Measurements from ENCODE around the gene YARS1. TPM values are rescaled to one million over a fixed set of nuclear protein-coding genes. Genes with fewer than 3 reads are reported as not detected.

YARS1 gene
- total and polyA plus RNA-seq, 2 experiments from 2014 or later, result 135 to 179 TPM

DNA sequence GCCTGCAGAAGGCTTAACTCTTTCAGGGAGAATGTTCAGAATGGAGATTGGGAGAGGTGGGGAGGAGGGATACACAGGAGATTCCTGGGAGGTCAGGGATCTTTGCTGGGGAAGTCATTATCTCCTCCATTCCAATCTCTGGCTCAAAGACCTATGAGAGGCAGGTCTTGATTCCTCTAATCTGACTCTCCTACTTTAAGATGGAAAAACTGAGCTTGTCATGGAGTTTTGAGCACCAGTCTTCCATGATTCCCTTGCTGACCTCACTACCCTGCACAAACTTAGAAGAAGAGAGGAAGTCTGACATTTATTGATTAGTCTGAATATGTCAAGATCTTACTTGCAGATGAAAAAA is 73.1 kb downstream of the YARS1 start:
- no peak overlapping the region for H3K9ac ChIP-seq
- H3K4me2 ChIP-seq (ENCODE audit: unreplicated experiment), result no peak overlapping the region
- H3K4me3 ChIP-seq, result no peak overlapping the region
- H3K9me3 ChIP-seq (ENCODE audit: low read depth), result no peaks in the 10 kb centered on the region
- TF ChIP-seq EZH2phosphoT487 (IDR thresholded peaks at IDR 0.05; ENCODE audit: insufficient read depth, low read depth), result no peak
- no peak for TF ChIP-seq EZH2 (IDR thresholded peaks at IDR 0.05; ENCODE audit: insufficient read depth, poor library complexity, severe bottlenecking)
- in situ Hi-C loops (cut with MboI), result no loop called here
- no peaks in the 10 kb centered on the region for H3K4me1 ChIP-seq (ENCODE audit: insufficient read depth)
- H4K20me1 ChIP-seq (ENCODE audit: insufficient read depth), result no peaks in the 10 kb centered on the region
- H3K9me2 ChIP-seq (ENCODE audit: insufficient read depth), result no peaks in the 10 kb centered on the region
- H3K27me3 ChIP-seq (replicated peaks; ENCODE audit: insufficient read depth), result no peaks in the 10 kb centered on the region
- DNase-seq, result no peak
- 0 out of 2 replicates have a peak, but pooled peaks cover 6% of the 10 kb centered on the region for H3F3A ChIP-seq (ENCODE audit: insufficient read depth)
- no peak overlapping the region for H2AFZ ChIP-seq
- H3K79me2 ChIP-seq (ENCODE audit: insufficient read depth), result no peaks in the 10 kb centered on the region
- no peak overlapping the region for H3K27ac ChIP-seq
- H3K36me3 ChIP-seq (ENCODE audit: low read depth), result no peaks in the 10 kb centered on the region

DNA sequence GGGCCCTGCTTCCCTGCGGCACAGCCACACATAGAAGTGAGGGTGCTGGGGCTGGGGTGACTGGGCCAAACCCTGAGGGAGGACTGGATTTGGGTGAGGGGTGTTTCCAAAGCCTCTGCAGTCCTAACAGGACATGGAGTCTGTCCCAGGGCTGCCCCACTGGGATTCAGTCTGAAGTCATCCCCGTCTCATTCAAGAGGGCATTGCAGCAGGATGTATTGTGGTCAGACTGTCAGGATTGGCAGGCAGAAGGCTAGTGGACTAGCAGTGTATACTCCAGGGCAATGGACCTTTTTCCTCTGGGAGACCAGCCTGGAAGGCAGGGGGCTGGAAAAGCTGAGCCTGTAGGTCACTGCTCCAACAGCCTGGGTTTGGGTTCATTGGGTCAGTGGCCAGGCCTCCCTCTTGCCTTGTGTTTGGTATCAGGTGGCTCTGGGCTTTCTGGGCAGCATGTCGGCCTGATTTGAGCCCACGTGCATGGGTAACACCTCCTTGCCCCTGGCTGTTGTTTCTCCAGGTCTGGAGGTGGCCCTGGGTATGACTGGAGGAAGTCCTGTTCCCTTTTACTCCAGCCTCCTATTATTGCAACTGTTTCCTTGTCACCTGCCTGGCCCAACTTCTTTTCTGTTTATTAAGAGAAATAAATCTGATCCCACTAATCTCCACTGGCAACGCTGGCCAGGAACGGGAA is 73.6 kb downstream of the YARS1 start:
- in situ Hi-C loops (cut with MboI), result no loop called here
- Histone ChIP-seq H3K9ac (no peak overlapping the region), H3K4me3 (no peak overlapping the region), H3K36me3 (ENCODE audit: low read depth) (no peaks in the 10 kb centered on the region), H3K4me2 (ENCODE audit: unreplicated experiment) (no peak overlapping the region), H3F3A (ENCODE audit: insufficient read depth) (0 out of 2 replicates have a peak, but pooled peaks cover 6% of the 10 kb centered on the region), H3K9me3 (ENCODE audit: low read depth) (no peaks in the 10 kb centered on the region), H3K4me1 (ENCODE audit: insufficient read depth) (no peaks in the 10 kb centered on the region), H3K79me2 (ENCODE audit: insufficient read depth) (no peaks in the 10 kb centered on the region), H4K20me1 (ENCODE audit: insufficient read depth) (no peaks in the 10 kb centered on the region), H3K27me3 (replicated peaks; ENCODE audit: insufficient read depth) (no peaks in the 10 kb centered on the region), H3K9me2 (ENCODE audit: insufficient read depth) (no peaks in the 10 kb centered on the region), H3K27ac (no peak overlapping the region), H2AFZ (no peak overlapping the region)
- WGBS, 2 experiments (ENCODE audit: low coverage in 1 of 2, low lambda C conversion rate in 2 of 2, missing lambda C conversion rate in 2 of 2), result 43 to 52% methylated on average over 6 of the region's 6 CpGs
- TF ChIP-seq EZH2phosphoT487 (IDR thresholded peaks at IDR 0.05; ENCODE audit: insufficient read depth, low read depth) (no peak), EZH2 (IDR thresholded peaks at IDR 0.05; ENCODE audit: insufficient read depth, poor library complexity, severe bottlenecking) (no peak)
- peak; percentile 41 for DNase-seq

DNA sequence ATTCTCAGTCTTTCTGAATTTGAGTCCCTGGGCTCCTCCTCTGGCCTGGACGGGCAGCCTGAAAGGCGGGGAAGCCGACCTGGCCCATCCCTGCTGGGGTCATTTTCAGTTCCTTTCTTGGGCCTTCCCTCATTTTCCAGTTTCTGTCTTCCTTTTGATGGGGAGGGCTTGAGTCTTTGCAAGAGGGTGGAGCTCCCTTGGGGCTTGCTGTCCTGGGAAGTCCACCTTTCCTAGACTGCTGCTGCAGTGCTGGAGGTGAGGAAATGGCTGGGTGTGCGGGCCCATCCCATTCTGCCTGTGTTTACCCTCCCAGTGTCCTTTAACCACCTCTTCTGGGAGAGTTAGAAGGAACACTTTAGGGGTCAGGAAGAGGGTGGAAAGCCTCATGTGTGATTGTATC is 74.2 kb downstream of the YARS1 start:
- no peaks in the 10 kb centered on the region for H3K9me2 ChIP-seq (ENCODE audit: insufficient read depth)
- no peaks in the 10 kb centered on the region for H3K27me3 ChIP-seq (replicated peaks; ENCODE audit: insufficient read depth)
- TF ChIP-seq EZH2phosphoT487 (IDR thresholded peaks at IDR 0.05; ENCODE audit: insufficient read depth, low read depth), result no peak
- TF ChIP-seq EZH2 (IDR thresholded peaks at IDR 0.05; ENCODE audit: insufficient read depth, poor library complexity, severe bottlenecking), result no peak
- no peaks in the 10 kb centered on the region for H3K4me1 ChIP-seq (ENCODE audit: insufficient read depth)
- H3K4me3 ChIP-seq, result peak overlapping the region; percentile 70; the same call in 1 of the 2 replicates
- H3K27ac ChIP-seq, result no peak overlapping the region
- no peak overlapping the region for H3K9ac ChIP-seq
- H3K36me3 ChIP-seq (ENCODE audit: low read depth), result no peaks in the 10 kb centered on the region
- WGBS, 2 experiments (ENCODE audit: low coverage in 1 of 2, low lambda C conversion rate in 2 of 2, missing lambda C conversion rate in 2 of 2), result 96 to 99% methylated on average over 4 of the region's 4 CpGs
- no peak for DNase-seq
- H3K79me2 ChIP-seq (ENCODE audit: insufficient read depth), result no peaks in the 10 kb centered on the region
- in situ Hi-C loops (cut with MboI), result no loop called here
- H3F3A ChIP-seq (ENCODE audit: insufficient read depth), result 0 out of 2 replicates have a peak, but pooled peaks cover 6% of the 10 kb centered on the region
- H2AFZ ChIP-seq, result no peak overlapping the region
- H3K9me3 ChIP-seq (ENCODE audit: low read depth), result no peaks in the 10 kb centered on the region
- no peaks in the 10 kb centered on the region for H4K20me1 ChIP-seq (ENCODE audit: insufficient read depth)
- peak overlapping the region; percentile 62 for H3K4me2 ChIP-seq (ENCODE audit: unreplicated experiment)

DNA sequence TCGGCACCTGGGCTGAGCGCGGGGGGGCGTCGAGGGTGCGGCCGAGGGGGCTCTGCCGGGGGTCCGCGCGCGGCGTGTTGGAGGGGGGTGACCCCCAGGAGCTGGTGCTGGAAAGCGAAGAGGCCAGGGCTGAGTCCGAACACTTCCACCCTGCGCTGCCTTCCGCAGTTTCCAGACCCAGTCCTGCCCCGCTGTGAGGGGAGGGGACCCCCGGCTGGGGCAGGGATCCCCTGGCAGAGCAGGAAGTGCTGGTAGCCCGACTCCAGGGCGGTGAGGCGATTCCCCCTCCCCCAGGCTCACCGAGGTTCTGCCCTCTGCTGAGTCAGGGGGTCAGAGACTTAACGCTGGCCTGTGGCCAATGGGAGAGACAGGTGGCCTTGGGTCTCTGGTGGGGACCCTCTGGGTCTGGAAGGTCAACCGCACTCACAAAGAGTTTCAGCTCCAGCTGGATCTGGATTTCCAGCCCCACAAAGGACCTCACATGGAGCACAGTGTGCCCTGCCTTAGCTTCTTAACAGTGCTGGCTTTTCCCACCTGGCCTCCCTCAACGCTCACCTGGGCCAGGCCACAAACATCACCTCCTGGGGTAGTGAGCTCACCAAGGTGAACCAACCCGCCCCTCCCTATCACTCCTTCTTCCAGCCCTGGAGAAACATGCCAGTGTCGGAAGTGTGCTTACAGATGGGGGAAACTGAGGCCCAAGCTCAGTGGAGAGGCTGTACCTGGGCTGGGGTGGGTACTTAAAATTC is 74.8 kb downstream of the YARS1 start:
- Histone ChIP-seq H2AFZ (peak overlapping the region; percentile 71), H3K79me2 (ENCODE audit: insufficient read depth) (no peaks in the 10 kb centered on the region), H3F3A (ENCODE audit: insufficient read depth) (0 out of 2 replicates have a peak, but pooled peaks cover 6% of the 10 kb centered on the region), H3K9me2 (ENCODE audit: insufficient read depth) (no peaks in the 10 kb centered on the region), H3K4me1 (ENCODE audit: insufficient read depth) (no peaks in the 10 kb centered on the region), H3K4me2 (ENCODE audit: unreplicated experiment) (peak overlapping the region; percentile 62), H3K9me3 (ENCODE audit: low read depth) (no peaks in the 10 kb centered on the region), H3K36me3 (ENCODE audit: low read depth) (no peaks in the 10 kb centered on the region), H3K4me3 (peak overlapping the region; percentile 70), H4K20me1 (ENCODE audit: insufficient read depth) (no peaks in the 10 kb centered on the region), H3K27ac (no peak overlapping the region), H3K27me3 (replicated peaks; ENCODE audit: insufficient read depth) (no peaks in the 10 kb centered on the region), H3K9ac (peak overlapping the region; percentile 57)
- WGBS, 2 experiments (ENCODE audit: low coverage in 1 of 2, low lambda C conversion rate in 2 of 2, missing lambda C conversion rate in 2 of 2), result 28 to 57% methylated on average over 12 to 25 of the region's 28 CpGs
- TF ChIP-seq EZH2 (IDR thresholded peaks at IDR 0.05; ENCODE audit: insufficient read depth, poor library complexity, severe bottlenecking) (no peak), EZH2phosphoT487 (IDR thresholded peaks at IDR 0.05; ENCODE audit: insufficient read depth, low read depth) (no peak)
- DNase-seq, result no peak
- in situ Hi-C loops (cut with MboI), result no loop called here
